Kidney (tissue), 14 donors: Measurements from ENCODE around the gene PLOD1. TPM values are rescaled to one million over a fixed set of nuclear protein-coding genes. Genes with fewer than 3 reads are reported as not detected.
"Not testable (repeated sequence)": the region's sequence is repeated elsewhere in the genome, so short reads cannot be mapped to it uniquely, and the experiment has no call there.

Experiments used
- DNase-seq, 5 donors: peaks; one replicate each; pipeline ENCODE4 v3.0.0-alpha.2; 2013 to 2020
- FAIRE-seq: peaks from 2 replicates; lab custom pipeline; 2012; peaks lifted over from hg19 to GRCh38; lab: Jason Lieb, UNC
- H3K27ac ChIP-seq, 2 donors: one replicate each; pipeline ENCODE4 v1.7.0; 2013; ENCODE audit warnings: low read depth in 2 of 2, low read length in 2 of 2, inconsistent platforms in 1 of 2
- H3K27me3 ChIP-seq: one replicate; pipeline ENCODE4 v1.7.1; 2013; ENCODE audit warnings: low read length, inconsistent platforms; ENCODE audit not compliant: control insufficient read depth, insufficient read depth
- H3K36me3 ChIP-seq, 3 donors: one replicate each; pipeline versions ENCODE4 v1.7.0 to v1.7.1; 2013; ENCODE audit warnings: low read length in 3 of 3, control low read depth in 1 of 3, inconsistent platforms in 1 of 3; ENCODE audit not compliant: insufficient read depth in 3 of 3, control insufficient read depth in 2 of 3
- H3K4me1 ChIP-seq, 3 donors: one replicate each; pipeline versions ENCODE4 v1.7.0 to v1.7.1; 2013; ENCODE audit warnings: low read length in 3 of 3, inconsistent platforms in 1 of 3, low read depth in 1 of 3; ENCODE audit not compliant: control insufficient read depth in 2 of 3, insufficient read depth in 2 of 3
- H3K4me3 ChIP-seq, 3 donors: one replicate each; pipeline versions ENCODE4 v1.7.0 to v1.8.1; 2013; ENCODE audit warnings: low read length in 3 of 3, control low read depth in 1 of 3, inconsistent platforms in 1 of 3
- H3K9ac ChIP-seq, 3 donors: one replicate each; pipeline versions ENCODE4 v1.7.0 to v1.7.1; 2013; ENCODE audit warnings: low read length in 3 of 3, control low read depth in 1 of 3, inconsistent platforms in 1 of 3
- H3K9me3 ChIP-seq, 3 donors: one replicate each; pipeline versions ENCODE4 v1.7.0 to v1.7.1; 2013; ENCODE audit warnings: low read length in 3 of 3, control low read depth in 1 of 3, inconsistent platforms in 1 of 3; ENCODE audit not compliant: control insufficient read depth in 2 of 3, insufficient read depth in 1 of 3
- intact Hi-C: fragments of 100-400 bp; cut with DNase I; formaldehyde crosslinking; loops from one replicate; pipeline ENCODE4 v1.11.1; 2022
- polyA plus RNA-seq: library from polyadenylated mRNA; stranded (reverse); fragments of 350-450 nt; fragmentation: Illumina TruSeq; extraction: RNeasy Lipid Tissue Mini Kit (QIAGEN cat#74804); gene quantifications from one replicate; pipeline ENCODE4 v1.2.3, GENCODE V29; 2014; ENCODE audit warnings: low read depth, low replicate concordance; ENCODE audit not compliant: insufficient read depth
- total RNA-seq: library from RNA; stranded (reverse); fragmentation: NEBNext Ultra II Directional; extraction: Animal tissue kit (Norgen Biotek cat#: 25700); gene quantifications from one replicate; pipeline ENCODE4 v1.2.1, GENCODE V29; 2021
- TF ChIP-seq, protein P1 (sequence below): IDR thresholded peaks from 3 replicates; pipeline ENCODE4 v1.5.1; 2012; ENCODE audit warnings: mild to moderate bottlenecking, moderate library complexity, borderline replicate concordance; ENCODE audit not compliant: insufficient read depth; ENCODE audit errors: extremely low read depth
- donor health status: control.
- donor health status: control.
- donor health status: control.
- donor health status: control.
- donor health status: control.
- donor health status: DM: yes; HTN: yes; CAD: no.
- donor health status: Normal renal cell carcinoma (clear cell type).

Gene PLOD1
- total and polyA plus RNA-seq, 2 donors from 2014 or later: 58.8 to 103 TPM

DNA sequence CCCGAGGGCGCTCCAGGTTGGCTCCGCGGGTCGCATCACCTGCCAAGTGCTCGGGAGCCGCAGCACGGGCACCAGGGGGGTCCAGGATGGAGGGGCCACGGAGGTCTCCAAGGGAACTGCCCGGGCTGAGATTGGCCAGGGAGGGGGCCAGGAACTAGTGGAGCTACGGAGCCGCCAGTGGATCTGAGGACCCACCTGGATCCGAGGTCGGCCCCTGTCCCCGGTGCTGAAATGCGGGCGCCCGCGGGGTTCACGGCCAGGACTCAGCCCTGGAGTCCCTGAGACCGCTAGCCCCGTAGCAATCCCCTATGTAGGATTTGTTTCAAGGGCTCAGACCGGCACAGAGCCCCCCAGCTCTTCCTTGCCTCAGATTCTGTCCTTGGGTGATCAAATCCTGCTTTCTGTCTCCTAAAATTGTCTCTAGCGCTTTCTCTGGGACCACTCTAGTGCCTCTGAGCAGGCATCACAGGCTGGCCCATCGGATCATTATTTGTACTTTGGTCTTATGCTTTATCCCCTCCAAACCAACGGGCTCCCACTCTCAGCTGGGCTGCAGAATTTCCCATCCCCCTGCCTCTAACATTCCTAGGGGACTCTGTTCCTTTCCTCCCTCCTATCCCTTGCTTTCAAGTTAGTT, 35.6 kb upstream of the PLOD1 start:
- DNase-seq: peak in 3 of 5 donors; percentile 43 to 63 (median 60)
- TF ChIP-seq, protein P1, sequence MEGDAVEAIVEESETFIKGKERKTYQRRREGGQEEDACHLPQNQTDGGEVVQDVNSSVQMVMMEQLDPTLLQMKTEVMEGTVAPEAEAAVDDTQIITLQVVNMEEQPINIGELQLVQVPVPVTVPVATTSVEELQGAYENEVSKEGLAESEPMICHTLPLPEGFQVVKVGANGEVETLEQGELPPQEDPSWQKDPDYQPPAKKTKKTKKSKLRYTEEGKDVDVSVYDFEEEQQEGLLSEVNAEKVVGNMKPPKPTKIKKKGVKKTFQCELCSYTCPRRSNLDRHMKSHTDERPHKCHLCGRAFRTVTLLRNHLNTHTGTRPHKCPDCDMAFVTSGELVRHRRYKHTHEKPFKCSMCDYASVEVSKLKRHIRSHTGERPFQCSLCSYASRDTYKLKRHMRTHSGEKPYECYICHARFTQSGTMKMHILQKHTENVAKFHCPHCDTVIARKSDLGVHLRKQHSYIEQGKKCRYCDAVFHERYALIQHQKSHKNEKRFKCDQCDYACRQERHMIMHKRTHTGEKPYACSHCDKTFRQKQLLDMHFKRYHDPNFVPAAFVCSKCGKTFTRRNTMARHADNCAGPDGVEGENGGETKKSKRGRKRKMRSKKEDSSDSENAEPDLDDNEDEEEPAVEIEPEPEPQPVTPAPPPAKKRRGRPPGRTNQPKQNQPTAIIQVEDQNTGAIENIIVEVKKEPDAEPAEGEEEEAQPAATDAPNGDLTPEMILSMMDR: no peak
- Histone ChIP-seq H3K27ac (no peak overlapping the region), H3K9ac (no peak overlapping the region), H3K9me3 (no peaks in the 10 kb centered on the region), H3K27me3 (peaks cover 4% of the 10 kb centered on the region), H3K4me1 (no peaks in the 10 kb centered on the region), H3K4me3 (no peak overlapping the region), H3K36me3 (no peaks in the 10 kb centered on the region)
- FAIRE-seq: no peak
- intact Hi-C loops: no loop called here

DNA sequence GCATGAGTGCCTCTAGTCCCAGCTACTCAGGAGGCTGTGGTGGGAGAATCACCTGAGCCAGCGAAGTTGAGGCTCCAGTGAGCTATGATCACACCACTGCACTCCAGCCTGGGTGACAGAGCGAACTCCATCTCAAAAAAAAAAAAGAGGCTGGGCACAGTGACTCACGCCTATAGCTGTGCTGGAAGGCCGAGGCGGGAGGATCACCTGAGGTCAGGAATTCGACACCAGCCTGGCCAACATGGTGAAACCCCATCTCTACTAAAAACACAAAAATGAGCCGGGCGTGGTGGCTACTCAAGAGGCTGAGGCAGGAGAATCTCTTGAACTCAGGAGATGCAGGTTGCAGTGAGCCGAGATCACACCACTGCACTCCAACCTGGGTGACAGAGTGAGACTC, 33.1 kb upstream of the PLOD1 start:
- H3K27ac ChIP-seq, intact Hi-C loops, H3K36me3 ChIP-seq, FAIRE-seq, H3K4me3 ChIP-seq, H3K27me3 ChIP-seq, DNase-seq, H3K9ac ChIP-seq, H3K4me1 ChIP-seq, H3K9me3 ChIP-seq: not testable (repeated sequence)

DNA sequence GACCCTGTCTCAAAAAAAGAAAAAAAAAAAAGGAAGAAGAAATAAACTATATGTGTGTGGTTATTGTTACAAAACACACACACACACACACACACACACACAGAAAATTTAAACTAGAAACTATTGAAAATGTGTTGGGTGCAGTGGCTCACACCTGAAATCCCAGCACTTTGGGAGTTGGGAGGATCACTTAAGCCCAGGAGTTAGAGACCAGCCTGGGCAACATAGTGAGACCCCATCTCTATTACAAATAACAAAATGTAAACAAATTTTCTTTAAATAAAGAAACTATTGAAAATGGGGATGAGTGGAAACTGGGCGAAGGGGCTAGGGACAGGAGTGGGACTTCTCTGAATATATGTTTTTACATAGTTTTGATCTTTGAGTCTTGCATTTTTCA, 31.3 kb upstream of the PLOD1 start:
- TF ChIP-seq, protein P1: no peak
- H3K27me3 ChIP-seq: peaks cover 2% of the 10 kb centered on the region
- FAIRE-seq (no peak), DNase-seq (no peak)
- H3K36me3 ChIP-seq: no peaks in the 10 kb centered on the region
- H3K9ac ChIP-seq: no peak overlapping the region
- no peak overlapping the region for H3K27ac ChIP-seq
- intact Hi-C loops: no loop called here
- no peaks in the 10 kb centered on the region for H3K9me3 ChIP-seq
- no peaks in the 10 kb centered on the region for H3K4me1 ChIP-seq
- no peak overlapping the region for H3K4me3 ChIP-seq

DNA sequence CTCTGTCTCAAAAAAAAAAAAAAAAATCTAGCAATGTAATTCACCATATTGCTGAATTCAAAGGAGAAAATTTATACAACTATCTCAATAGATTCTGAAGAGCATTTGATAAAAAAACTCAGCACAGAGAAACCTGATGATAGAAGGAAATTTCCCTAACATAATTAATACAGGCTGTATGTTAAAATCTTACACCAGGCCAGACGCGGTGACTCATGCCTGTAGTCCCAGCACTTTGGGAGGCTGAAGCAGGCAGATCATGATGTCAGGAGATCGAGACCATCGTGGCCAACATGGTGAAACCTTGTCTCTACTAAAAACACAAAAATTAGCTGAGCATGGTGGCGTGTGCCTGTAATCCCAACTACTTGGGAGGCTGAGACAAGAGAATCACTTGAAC, 30.4 kb upstream of the PLOD1 start:
- H3K9ac ChIP-seq, H3K9me3 ChIP-seq, H3K4me1 ChIP-seq, FAIRE-seq, DNase-seq, intact Hi-C loops, H3K4me3 ChIP-seq, H3K27ac ChIP-seq, H3K27me3 ChIP-seq, H3K36me3 ChIP-seq: not testable (repeated sequence)
